H9 (cell line): ENCODE measurements around the gene WFDC5. TPM values are rescaled to one million over a fixed set of nuclear protein-coding genes. Genes with fewer than 3 reads are reported as not detected.
A peak's percentile ranks its signal among the peaks of the same experiment; 100 is the strongest.

Experiments
- DNase-seq: peaks from one replicate; pipeline ENCODE4 v3.0.0-alpha.2; 2017
- H2AFZ ChIP-seq: one replicate; pipeline ENCODE4 v1.6.1; 2013; ENCODE audit warnings: mild to moderate bottlenecking, low read length, control low read depth, moderate library complexity
- H2AK5ac ChIP-seq: 2 replicates; pipeline ENCODE4 v1.6.1; 2013; ENCODE audit warnings: low read length, control low read depth, mixed read lengths; ENCODE audit not compliant: insufficient read length
- H2BK120ac ChIP-seq: one replicate; pipeline ENCODE4 v1.6.1; 2013; ENCODE audit warnings: low read depth, mild to moderate bottlenecking, low read length, control low read depth, inconsistent platforms; ENCODE audit not compliant: poor library complexity, severe bottlenecking
- H2BK12ac ChIP-seq: 2 replicates; pipeline ENCODE4 v1.6.1; 2013; ENCODE audit warnings: low read length, control low read depth, mixed read lengths, low read depth; ENCODE audit not compliant: insufficient read length
- H2BK15ac ChIP-seq: 2 replicates; pipeline ENCODE4 v1.6.1; 2013; ENCODE audit warnings: low read depth, low read length, control low read depth
- H2BK20ac ChIP-seq: one replicate; pipeline ENCODE4 v1.6.1; 2013; ENCODE audit warnings: low read depth, mild to moderate bottlenecking, low read length, control low read depth, inconsistent platforms; ENCODE audit not compliant: poor library complexity, severe bottlenecking
- H2BK5ac ChIP-seq: 2 replicates; pipeline ENCODE4 v1.6.1; 2013; ENCODE audit warnings: low read length, control low read depth, mixed read lengths; ENCODE audit not compliant: insufficient read length
- H3K14ac ChIP-seq: 2 replicates; pipeline ENCODE4 v1.6.1; 2013; ENCODE audit warnings: low read length, control low read depth; ENCODE audit not compliant: insufficient read depth
- H3K18ac ChIP-seq: 2 replicates; pipeline ENCODE4 v1.6.1; 2013; ENCODE audit warnings: low read depth, mild to moderate bottlenecking, mixed read lengths, low read length, control low read depth; ENCODE audit not compliant: insufficient read length
- H3K23ac ChIP-seq: 2 replicates; pipeline ENCODE4 v1.6.1; 2013; ENCODE audit warnings: low read length, control low read depth, mixed read lengths, low read depth; ENCODE audit not compliant: insufficient read length
- H3K23me2 ChIP-seq: 2 replicates; pipeline ENCODE4 v1.6.1; 2013; ENCODE audit warnings: low read depth, mild to moderate bottlenecking, mixed read lengths, low read length, control low read depth; ENCODE audit not compliant: insufficient read length, poor library complexity, severe bottlenecking
- H3K27ac ChIP-seq: 2 replicates; pipeline ENCODE4 v1.5.1; 2013; ENCODE audit warnings: low read length, control low read depth, mixed read lengths, low read depth; ENCODE audit not compliant: insufficient read length
- H3K27me3 ChIP-seq: 2 replicates; pipeline ENCODE4 v1.6.1; 2013; ENCODE audit warnings: low read length, control low read depth, inconsistent platforms; ENCODE audit not compliant: insufficient read depth
- H3K4ac ChIP-seq: 2 replicates; pipeline ENCODE4 v1.6.1; 2013; ENCODE audit warnings: low read depth, mild to moderate bottlenecking, control low read depth, inconsistent platforms, low read length, moderate library complexity
- H3K4me1 ChIP-seq: 2 replicates; pipeline ENCODE4 v1.6.1; 2013; ENCODE audit warnings: low read length, control low read depth, inconsistent platforms; ENCODE audit not compliant: insufficient read depth
- H3K4me2 ChIP-seq: 2 replicates; pipeline ENCODE4 v1.6.1; 2013; ENCODE audit warnings: low read length, control low read depth, mixed read lengths; ENCODE audit not compliant: insufficient read length, insufficient read depth
- H3K56ac ChIP-seq: 2 replicates; pipeline ENCODE4 v1.6.1; 2013; ENCODE audit warnings: low read depth, mild to moderate bottlenecking, mixed read lengths, low read length, control low read depth; ENCODE audit not compliant: insufficient read length
- H3K79me1 ChIP-seq: 2 replicates; pipeline ENCODE4 v1.6.1; 2013; ENCODE audit warnings: low read depth, mild to moderate bottlenecking, moderate library complexity, low read length, control low read depth, inconsistent platforms; ENCODE audit not compliant: insufficient read depth, poor library complexity, severe bottlenecking
- H3K79me2 ChIP-seq: 2 replicates; pipeline ENCODE4 v1.6.1; 2013; ENCODE audit warnings: low read length, control low read depth, inconsistent platforms; ENCODE audit not compliant: insufficient read depth
- H3K9ac ChIP-seq: 2 replicates; pipeline ENCODE4 v1.6.1; 2013; ENCODE audit warnings: low read length, control low read depth, mixed read lengths; ENCODE audit not compliant: insufficient read length; ENCODE audit errors: extremely low read depth
- H3K9me3 ChIP-seq: one replicate; pipeline ENCODE4 v1.6.1; 2013; ENCODE audit warnings: low read depth, low read length, inconsistent platforms; ENCODE audit not compliant: control insufficient read depth
- H3T11ph ChIP-seq: one replicate; pipeline ENCODE4 v1.6.1; 2013; ENCODE audit warnings: mild to moderate bottlenecking, low read length, control low read depth, inconsistent platforms
- H4K20me1 ChIP-seq: one replicate; pipeline ENCODE4 v1.6.1; 2013; ENCODE audit not compliant: control insufficient read depth, insufficient read length, insufficient read depth
- H4K5ac ChIP-seq: 2 replicates; pipeline ENCODE4 v1.6.1; 2013; ENCODE audit warnings: low read depth, mild to moderate bottlenecking, mixed read lengths, low read length, control low read depth; ENCODE audit not compliant: insufficient read length
- H4K8ac ChIP-seq: replicated peaks from 2 replicates; pipeline ENCODE4 v1.6.1; 2013; ENCODE audit warnings: low read length, control low read depth, mixed read lengths, low read depth; ENCODE audit not compliant: insufficient read length
- H4K91ac ChIP-seq: 2 replicates; pipeline ENCODE4 v1.6.1; 2013; ENCODE audit warnings: low read depth, mild to moderate bottlenecking, moderate library complexity, mixed read lengths, low read length, control low read depth; ENCODE audit not compliant: insufficient read length
- H3K27ac Mint-ChIP-seq, 3 experiments: 2 replicates in 2 of 3; 3 replicates in 1 of 3; pipeline ENCODE4 v1.8.0; 2020 to 2021; ENCODE audit warnings: mixed read lengths in 3 of 3, mild to moderate bottlenecking in 1 of 3, moderate library complexity in 1 of 3
- H3K27me3 Mint-ChIP-seq: 2 replicates; pipeline ENCODE4 v1.8.0; 2021; ENCODE audit warnings: low read depth, mild to moderate bottlenecking, moderate library complexity, mixed read lengths
- H3K36me3 Mint-ChIP-seq, 3 experiments: 2 replicates in 2 of 3; 3 replicates in 1 of 3; pipeline ENCODE4 v1.8.0; 2020 to 2021; ENCODE audit warnings: low read depth in 3 of 3, mixed read lengths in 3 of 3; ENCODE audit not compliant: insufficient read depth in 1 of 3
- H3K4me1 Mint-ChIP-seq, 2 experiments: 2 replicates each; pipeline ENCODE4 v1.8.0; 2020; ENCODE audit warnings: mixed read lengths in 2 of 2
- H3K4me3 Mint-ChIP-seq, 2 experiments: 2 replicates in 1 of 2; 3 replicates in 1 of 2; pipeline ENCODE4 v1.8.0; 2020 to 2021; ENCODE audit warnings: mild to moderate bottlenecking in 2 of 2, mixed read lengths in 2 of 2, moderate library complexity in 1 of 2
- H3K9me3 Mint-ChIP-seq, 2 experiments: 2 replicates in 1 of 2; 3 replicates in 1 of 2; pipeline ENCODE4 v1.8.0; 2020; ENCODE audit warnings: mild to moderate bottlenecking in 2 of 2, mixed read lengths in 2 of 2, moderate library complexity in 1 of 2
- WGBS: extraction: QIAGEN DNeasy Blood & Tissue Kit; methylation state at CpG from one replicate; pipeline ENCODE4 v1.1.7; 2013; ENCODE audit warnings: missing lambda C conversion rate, low lambda C conversion rate, mixed read lengths; ENCODE audit not compliant: insufficient read length; ENCODE audit errors: extremely low coverage; 5-methylcytosine and 5-hydroxymethylcytosine counted together
- total RNA-seq: library from RNA; stranded (reverse); gene quantifications from 2 replicates; pipeline ENCODE4 v1.2.1, GENCODE V29; 2021
- TF ChIP-seq, protein P1 (sequence below): fragments of 200-600 bp; sonication (generic); conservative IDR thresholded peaks from 3 replicates; pipeline ENCODE4 v1.8.0; 2021; ENCODE audit warnings: antibody characterized with exemption, mild to moderate bottlenecking

Gene WFDC5
- total RNA-seq, 1 experiment from 2014 or later: not detected

- WGBS: no CpG with 5 or more reads among the region's 7 CpGs
- Histone ChIP-seq H3K4me1 (no peaks in the 10 kb centered on the region), H3K27ac (no peak overlapping the region), H3K4me2 (no peak overlapping the region), H4K91ac (no peak overlapping the region), H2AK5ac (no peak overlapping the region), H4K8ac (no peak overlapping the region), H3K23me2 (no peaks in the 10 kb centered on the region), H3K56ac (no peak overlapping the region), H2BK5ac (no peak overlapping the region), H3K9ac (no peak overlapping the region), H3K27me3 (no peaks in the 10 kb centered on the region; the same call in 1 of the 2 replicates), H3K79me2 (no peaks in the 10 kb centered on the region), H3K4ac (no peak overlapping the region), H3K9me3 (no peaks in the 10 kb centered on the region), H2BK20ac (no peak overlapping the region), H4K5ac (no peak overlapping the region), H2BK120ac (no peak overlapping the region), H3K79me1 (no peaks in the 10 kb centered on the region), H3K23ac (no peak overlapping the region), H3T11ph (no peak overlapping the region), H4K20me1 (no peaks in the 10 kb centered on the region), H3K18ac (no peak overlapping the region), H2AFZ (no peak overlapping the region), H2BK15ac (no peak overlapping the region), H2BK12ac (no peak overlapping the region), H3K14ac (no peak overlapping the region)
- Mint-ChIP-seq H3K27me3 (peaks cover 42% of the 10 kb centered on the region), H3K27ac (no peak overlapping the region), H3K4me1 (peaks cover 5% of the 10 kb centered on the region in 2 experiments), H3K36me3 (peaks cover 2 to 4% (median 2%) of the 10 kb centered on the region in 3 experiments; a peak in 5 of 7 replicates), H3K4me3 (no peak overlapping the region), H3K9me3 (peaks cover 0 to 4% of the 10 kb centered on the region in 2 experiments; a peak in 2 of 5 replicates)
- TF ChIP-seq, protein P1, sequence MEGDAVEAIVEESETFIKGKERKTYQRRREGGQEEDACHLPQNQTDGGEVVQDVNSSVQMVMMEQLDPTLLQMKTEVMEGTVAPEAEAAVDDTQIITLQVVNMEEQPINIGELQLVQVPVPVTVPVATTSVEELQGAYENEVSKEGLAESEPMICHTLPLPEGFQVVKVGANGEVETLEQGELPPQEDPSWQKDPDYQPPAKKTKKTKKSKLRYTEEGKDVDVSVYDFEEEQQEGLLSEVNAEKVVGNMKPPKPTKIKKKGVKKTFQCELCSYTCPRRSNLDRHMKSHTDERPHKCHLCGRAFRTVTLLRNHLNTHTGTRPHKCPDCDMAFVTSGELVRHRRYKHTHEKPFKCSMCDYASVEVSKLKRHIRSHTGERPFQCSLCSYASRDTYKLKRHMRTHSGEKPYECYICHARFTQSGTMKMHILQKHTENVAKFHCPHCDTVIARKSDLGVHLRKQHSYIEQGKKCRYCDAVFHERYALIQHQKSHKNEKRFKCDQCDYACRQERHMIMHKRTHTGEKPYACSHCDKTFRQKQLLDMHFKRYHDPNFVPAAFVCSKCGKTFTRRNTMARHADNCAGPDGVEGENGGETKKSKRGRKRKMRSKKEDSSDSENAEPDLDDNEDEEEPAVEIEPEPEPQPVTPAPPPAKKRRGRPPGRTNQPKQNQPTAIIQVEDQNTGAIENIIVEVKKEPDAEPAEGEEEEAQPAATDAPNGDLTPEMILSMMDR: peak; percentile 83
- peak; percentile 73 for DNase-seq
Observed at GRCh38 chr20:45095805-45096238, 19.2 kb downstream of the WFDC5 start.
